ENCODE data around the gene CYTL1. TPM values are rescaled to one million over a fixed set of nuclear protein-coding genes. Genes with fewer than 3 reads are reported as not detected.
A peak's percentile ranks its signal among the peaks of the same experiment; 100 is the strongest.

Gene CYTL1
- total RNA-seq, 1 donor from 2014 or later = 9.4 TPM

GRCh38 chr4:4989083-4989622 lies 30.1 kb downstream of the CYTL1 start:
- no peak for TF ChIP-seq CTCF (IDR thresholded peaks at IDR 0.05; ENCODE audit: insufficient read depth, low read length, poor library complexity, severe bottlenecking)
- no peaks in the 10 kb centered on the region for H3K36me3 ChIP-seq (ENCODE audit: control insufficient read depth, insufficient read depth, low read length)
- no peak overlapping the region for H3K4me3 ChIP-seq (ENCODE audit: low read depth, low read length)
- peaks cover 7% of the 10 kb centered on the region for H3K27me3 ChIP-seq (ENCODE audit: control insufficient read depth, insufficient read depth, low read length)
- DNase-seq (ENCODE audit: low read depth) = no peak

GRCh38 chr4:4987656-4988055 lies 31.6 kb downstream of the CYTL1 start:
- DNase-seq (ENCODE audit: low read depth) = no peak
- TF ChIP-seq CTCF (IDR thresholded peaks at IDR 0.05; ENCODE audit: insufficient read depth, low read length, poor library complexity, severe bottlenecking) = no peak
- no peaks in the 10 kb centered on the region for H3K36me3 ChIP-seq (ENCODE audit: control insufficient read depth, insufficient read depth, low read length)
- no peak overlapping the region for H3K4me3 ChIP-seq (ENCODE audit: low read depth, low read length)
- peaks cover 7% of the 10 kb centered on the region for H3K27me3 ChIP-seq (ENCODE audit: control insufficient read depth, insufficient read depth, low read length)

DNA sequence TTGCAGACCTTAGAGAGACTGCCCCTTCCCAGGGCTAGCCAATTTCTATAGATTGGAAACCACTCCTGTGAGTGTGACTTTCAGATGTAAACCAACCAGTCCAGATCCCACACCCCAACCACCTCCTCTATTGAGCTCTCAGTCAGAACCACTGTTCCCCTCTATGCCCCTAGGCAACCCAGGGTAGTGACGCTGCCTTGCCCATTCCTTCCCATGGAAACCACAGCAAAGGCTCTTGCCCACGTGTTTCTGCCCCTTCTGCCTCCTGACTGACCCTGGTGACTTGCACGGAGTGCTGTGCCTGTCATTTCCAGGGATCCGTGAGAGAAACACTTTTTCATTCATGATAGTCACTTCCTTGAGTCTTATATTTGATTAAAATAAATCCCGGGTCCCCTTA lies 32.4 kb downstream of the CYTL1 start:
- H3K36me3 ChIP-seq (ENCODE audit: control insufficient read depth, insufficient read depth, low read length) = no peaks in the 10 kb centered on the region
- no peak for TF ChIP-seq CTCF (IDR thresholded peaks at IDR 0.05; ENCODE audit: insufficient read depth, low read length, poor library complexity, severe bottlenecking)
- DNase-seq (ENCODE audit: low read depth) = no peak
- peaks cover 7% of the 10 kb centered on the region for H3K27me3 ChIP-seq (ENCODE audit: control insufficient read depth, insufficient read depth, low read length)
- no peak overlapping the region for H3K4me3 ChIP-seq (ENCODE audit: low read depth, low read length)

DNA sequence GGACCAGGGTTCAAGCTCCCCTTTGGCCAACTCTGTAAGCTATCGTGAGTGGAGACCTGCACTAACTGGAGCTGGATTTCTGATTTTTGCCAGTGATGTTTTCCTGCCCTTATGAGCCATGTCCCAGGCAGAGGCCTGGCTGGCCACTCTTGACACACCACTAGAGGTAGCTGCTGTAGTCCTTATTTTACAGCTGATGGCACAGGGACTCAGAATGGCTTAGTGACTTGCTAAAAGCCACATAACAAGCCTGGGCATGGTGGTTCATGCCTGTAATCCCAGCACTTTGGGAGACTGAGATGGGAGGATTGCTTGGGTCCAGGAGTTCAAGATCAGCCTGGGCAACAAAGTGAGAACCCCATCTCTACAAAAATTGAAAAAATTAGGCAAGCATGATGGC lies 33.4 kb downstream of the CYTL1 start:
- Histone ChIP-seq H3K27me3 (ENCODE audit: control insufficient read depth, insufficient read depth, low read length) (peaks cover 7% of the 10 kb centered on the region), H3K4me3 (ENCODE audit: low read depth, low read length) (no peak overlapping the region), H3K36me3 (ENCODE audit: control insufficient read depth, insufficient read depth, low read length) (no peaks in the 10 kb centered on the region)
- DNase-seq (ENCODE audit: low read depth) = no peak
- peak; percentile 25 for TF ChIP-seq CTCF (IDR thresholded peaks at IDR 0.05; ENCODE audit: insufficient read depth, low read length, poor library complexity, severe bottlenecking)

GRCh38 chr4:4985036-4985435 lies 34.2 kb downstream of the CYTL1 start:
- no peak for TF ChIP-seq CTCF (IDR thresholded peaks at IDR 0.05; ENCODE audit: insufficient read depth, low read length, poor library complexity, severe bottlenecking)
- no peak overlapping the region for H3K4me3 ChIP-seq (ENCODE audit: low read depth, low read length)
- peaks cover 7% of the 10 kb centered on the region for H3K27me3 ChIP-seq (ENCODE audit: control insufficient read depth, insufficient read depth, low read length)
- H3K36me3 ChIP-seq (ENCODE audit: control insufficient read depth, insufficient read depth, low read length) = no peaks in the 10 kb centered on the region
- DNase-seq (ENCODE audit: low read depth) = no peak

GRCh38 chr4:4984186-4984585 lies 35.1 kb downstream of the CYTL1 start:
- DNase-seq (ENCODE audit: low read depth) = no peak
- Histone ChIP-seq H3K36me3 (ENCODE audit: control insufficient read depth, insufficient read depth, low read length) (no peaks in the 10 kb centered on the region), H3K27me3 (ENCODE audit: control insufficient read depth, insufficient read depth, low read length) (peaks cover 7% of the 10 kb centered on the region), H3K4me3 (ENCODE audit: low read depth, low read length) (no peak overlapping the region)
- TF ChIP-seq CTCF (IDR thresholded peaks at IDR 0.05; ENCODE audit: insufficient read depth, low read length, poor library complexity, severe bottlenecking) = no peak
